HEK293 (cell line): ENCODE data around the gene GPR132.
A peak's percentile ranks its signal among the peaks of the same experiment; 100 is the strongest.
"Not testable (repeated sequence)": the region's sequence is repeated elsewhere in the genome, so short reads cannot be mapped to it uniquely, and the experiment has no call there.

Experiments used
- CTCF ChIA-PET: fragments of 350-600 bp; formaldehyde crosslinking; extraction: SDS; loops from one replicate; lab custom pipeline; 2021; ENCODE audit warnings: antibody characterized with exemption; lab: Yijun Ruan, JAX
- POLR2A ChIA-PET: fragments of 300-600 bp; formaldehyde crosslinking; extraction: SDS; loops from one replicate; lab custom pipeline; 2020; ENCODE audit warnings: antibody characterized with exemption, inconsistent platforms; lab: Yijun Ruan, JAX
- H3K27ac ChIP-seq: fragments of 200-500 bp; sonication (Bioruptor generic); 2 replicates; pipeline ENCODE4 v1.5.1; 2014; ENCODE audit warnings: low read depth, low read length, control low read depth, inconsistent platforms; ENCODE audit errors: extremely low read depth
- H3K36me3 ChIP-seq, 2 experiments: fragments of 200-500 bp in 1 of 2; sonication (Bioruptor generic) in 1 of 2; 1 replicate in 1 of 2; 2 replicates in 1 of 2; pipeline ENCODE4 v1.5.1; 2014 to 2017; ENCODE audit warnings: inconsistent platforms in 2 of 2, low read length in 2 of 2; ENCODE audit not compliant: control insufficient read depth in 2 of 2, insufficient read depth in 1 of 2
- H3K4me1 ChIP-seq: fragments of 200-500 bp; sonication (Bioruptor generic); 2 replicates; pipeline ENCODE4 v1.5.1; 2014; ENCODE audit warnings: mild to moderate bottlenecking, low read length, inconsistent platforms; ENCODE audit not compliant: control insufficient read depth, insufficient read depth
- H3K4me3 ChIP-seq: 2 replicates; pipeline ENCODE4 v1.5.1; 2011; ENCODE audit warnings: low read depth, mild to moderate bottlenecking, control low read depth, low read length, moderate library complexity
- H3K9me3 ChIP-seq: fragments of 200-500 bp; sonication (Bioruptor generic); 2 replicates; pipeline ENCODE4 v1.5.1; 2014; ENCODE audit warnings: low read depth, low read length, inconsistent platforms; ENCODE audit not compliant: control insufficient read depth, insufficient read depth
- BCL11A ChIP-seq: fragments of 450-650 bp; formaldehyde crosslinking; IDR thresholded peaks from 2 replicates; pipeline ENCODE4 v1.5.1; 2016; ENCODE audit warnings: low read depth, missing biosample characterization, missing genetic modification characterization
- MYNN ChIP-seq: fragments of 450-650 bp; formaldehyde crosslinking; IDR thresholded peaks from 2 replicates; pipeline ENCODE4 v1.5.1; 2016; ENCODE audit warnings: missing biosample characterization, missing genetic modification characterization, borderline replicate concordance
- SP2 ChIP-seq: fragments of 450-650 bp; formaldehyde crosslinking; IDR thresholded peaks from 2 replicates; pipeline ENCODE4 v1.5.1; 2016; ENCODE audit warnings: missing biosample characterization, missing genetic modification characterization
- ZBTB1 ChIP-seq: fragments of 450-650 bp; formaldehyde crosslinking; IDR thresholded peaks from 2 replicates; pipeline ENCODE4 v1.5.1; 2016; ENCODE audit warnings: missing biosample characterization, missing genetic modification characterization
- ZBTB17 ChIP-seq: fragments of 450-650 bp; formaldehyde crosslinking; IDR thresholded peaks from 2 replicates; pipeline ENCODE4 v1.5.1; 2016; ENCODE audit warnings: missing biosample characterization, missing genetic modification characterization
- ZNF132 ChIP-seq: fragments of 450-650 bp; formaldehyde crosslinking; IDR thresholded peaks from 2 replicates; pipeline ENCODE4 v1.5.1; 2017; ENCODE audit warnings: missing biosample characterization, missing genetic modification characterization, borderline replicate concordance
- ZNF184 ChIP-seq: fragments of 450-650 bp; IDR thresholded peaks from 2 replicates; pipeline ENCODE4 v1.5.1; 2018; ENCODE audit warnings: missing biosample characterization, mild to moderate bottlenecking, missing genetic modification characterization
- ZNF2 ChIP-seq: fragments of 450-650 bp; formaldehyde crosslinking; IDR thresholded peaks from 2 replicates; pipeline ENCODE4 v1.5.1; 2016; ENCODE audit warnings: missing biosample characterization, missing genetic modification characterization
- ZNF335 ChIP-seq: fragments of 450-650 bp; formaldehyde crosslinking; conservative IDR thresholded peaks from 2 replicates; pipeline ENCODE4 v1.5.1; 2016; ENCODE audit warnings: missing biosample characterization, missing genetic modification characterization
- ZNF544 ChIP-seq: fragments of 450-650 bp; formaldehyde crosslinking; IDR thresholded peaks from 2 replicates; pipeline ENCODE4 v1.5.0; 2017; ENCODE audit warnings: missing biosample characterization, missing genetic modification characterization
- ZNF626 ChIP-seq: fragments of 450-650 bp; sonication (Bioruptor Pico); formaldehyde crosslinking; IDR thresholded peaks from 2 replicates; pipeline ENCODE4 v1.5.1; 2018; ENCODE audit warnings: missing biosample characterization, missing genetic modification characterization, inconsistent platforms
- ZNF654 ChIP-seq: fragments of 450-650 bp; formaldehyde crosslinking; IDR thresholded peaks from 2 replicates; pipeline ENCODE4 v1.5.1; 2016; ENCODE audit warnings: low read depth, missing biosample characterization, missing genetic modification characterization
- ZSCAN16 ChIP-seq: fragments of 450-650 bp; formaldehyde crosslinking; IDR thresholded peaks from 2 replicates; pipeline ENCODE4 v1.5.1; 2016; ENCODE audit warnings: missing biosample characterization, missing genetic modification characterization
- ZSCAN23 ChIP-seq: fragments of 450-650 bp; formaldehyde crosslinking; IDR thresholded peaks from 2 replicates; pipeline ENCODE4 v1.5.1; 2016; ENCODE audit warnings: missing biosample characterization, missing genetic modification characterization
- TF ChIP-seq, protein P1 (sequence below): fragments of 450-650 bp; formaldehyde crosslinking; optimal IDR thresholded peaks from 2 replicates; pipeline ENCODE3; 2016; ENCODE audit warnings: missing biosample characterization, mild to moderate bottlenecking, missing genetic modification characterization
- TF ChIP-seq, protein P2 (sequence below): fragments of 450-650 bp; formaldehyde crosslinking; IDR thresholded peaks from 2 replicates; pipeline ENCODE4 v1.5.1; 2016; ENCODE audit warnings: missing biosample characterization, missing genetic modification characterization, low read depth
- TF ChIP-seq, protein P3 (sequence below): fragments of 450-650 bp; formaldehyde crosslinking; IDR thresholded peaks from 2 replicates; pipeline ENCODE4 v1.5.1; 2016; ENCODE audit warnings: missing biosample characterization, missing genetic modification characterization
- TF ChIP-seq, protein P4 (sequence below): fragments of 450-650 bp; formaldehyde crosslinking; IDR thresholded peaks from 2 replicates; pipeline ENCODE4 v1.5.1; 2017; ENCODE audit warnings: missing biosample characterization, missing genetic modification characterization
- TF ChIP-seq, protein P5 (sequence below): fragments of 450-650 bp; formaldehyde crosslinking; IDR thresholded peaks from 2 replicates; pipeline ENCODE4 v1.5.1; 2017; ENCODE audit warnings: missing biosample characterization, missing genetic modification characterization

GPR132 gene

DNA sequence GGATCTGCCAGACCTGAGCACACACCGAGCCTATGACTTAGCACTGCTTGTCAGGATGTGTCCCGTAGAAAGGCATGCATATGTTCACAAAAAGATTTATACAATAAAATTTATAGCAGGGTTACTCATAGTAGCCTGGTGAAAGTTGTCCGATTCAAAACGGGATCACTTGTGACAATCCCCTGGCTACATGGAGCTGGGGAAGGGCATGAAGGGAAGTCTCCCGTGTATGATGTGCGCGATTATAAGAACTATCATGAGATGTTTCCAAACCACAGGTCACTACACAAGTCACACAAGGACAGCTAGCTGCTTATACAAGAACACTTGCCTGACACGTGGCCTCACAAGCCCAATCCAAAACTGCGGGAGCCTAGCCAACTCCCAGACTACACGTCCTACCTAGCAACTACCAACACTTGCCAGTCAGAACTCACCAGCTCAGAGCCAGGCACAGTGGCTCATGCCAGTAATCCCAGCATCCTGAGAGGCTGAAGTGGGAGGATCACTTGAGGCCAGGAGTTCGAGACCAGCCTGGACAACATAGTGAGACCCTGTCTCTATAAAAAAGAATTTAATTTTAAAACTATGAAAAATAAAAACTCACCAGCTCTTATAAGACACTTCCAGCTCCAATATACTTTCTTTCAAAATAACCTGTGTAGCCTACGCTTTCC lies 36.8 kb downstream of the GPR132 start (continued):
- TF ChIP-seq, protein P1, sequence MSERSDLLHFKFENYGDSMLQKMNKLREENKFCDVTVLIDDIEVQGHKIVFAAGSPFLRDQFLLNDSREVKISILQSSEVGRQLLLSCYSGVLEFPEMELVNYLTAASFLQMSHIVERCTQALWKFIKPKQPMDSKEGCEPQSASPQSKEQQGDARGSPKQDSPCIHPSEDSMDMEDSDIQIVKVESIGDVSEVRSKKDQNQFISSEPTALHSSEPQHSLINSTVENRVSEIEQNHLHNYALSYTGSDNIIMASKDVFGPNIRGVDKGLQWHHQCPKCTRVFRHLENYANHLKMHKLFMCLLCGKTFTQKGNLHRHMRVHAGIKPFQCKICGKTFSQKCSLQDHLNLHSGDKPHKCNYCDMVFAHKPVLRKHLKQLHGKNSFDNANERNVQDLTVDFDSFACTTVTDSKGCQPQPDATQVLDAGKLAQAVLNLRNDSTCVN (tag by site-specific recombination): no peak
- TF ChIP-seq ZNF654 (tag by site-specific recombination) (no peak), ZNF2 (tag by site-specific recombination) (no peak), ZNF544 (no peak), ZSCAN23 (tag by site-specific recombination) (no peak), ZBTB1 (tag by site-specific recombination) (no peak), ZBTB17 (tag by site-specific recombination) (peak; percentile 31; the same call in 1 of the 2 replicates), SP2 (tag by site-specific recombination) (no peak), BCL11A (tag by site-specific recombination) (0 out of 2 replicates have a peak, but pooled peaks have one; percentile 49), MYNN (tag by site-specific recombination) (no peak)

DNA sequence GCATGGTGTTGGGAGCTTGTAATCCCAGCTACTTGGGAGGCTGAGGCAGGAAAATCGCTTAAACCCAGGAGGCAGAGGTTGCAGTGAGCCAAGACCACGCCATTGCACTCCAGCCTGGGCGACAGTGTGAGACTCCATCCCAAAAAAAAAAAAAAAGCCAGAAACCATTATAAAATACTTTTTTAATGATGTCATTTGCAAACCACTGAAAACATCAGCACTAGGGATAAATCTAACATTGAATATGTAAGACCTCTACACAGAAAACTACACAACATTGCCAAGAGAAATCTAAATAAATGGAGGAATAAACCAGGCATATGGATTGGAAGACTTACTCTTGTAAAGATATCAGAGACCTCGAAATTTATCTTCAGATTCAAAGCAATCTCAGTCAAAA lies 37.5 kb downstream of the GPR132 start:
- POLR2A ChIA-PET, H3K27ac ChIP-seq, H3K4me3 ChIP-seq, H3K9me3 ChIP-seq, H3K36me3 ChIP-seq, H3K4me1 ChIP-seq: not testable (repeated sequence)
- CTCF ChIA-PET: interaction anchor here (0.5 to 2.8 kb wide), 3 partner anchors 52 to 305 kb away, joined by 3 to 12 read pairs (median 4); no protein-coding TSS in a partner anchor
- TF ChIP-seq, protein P2, sequence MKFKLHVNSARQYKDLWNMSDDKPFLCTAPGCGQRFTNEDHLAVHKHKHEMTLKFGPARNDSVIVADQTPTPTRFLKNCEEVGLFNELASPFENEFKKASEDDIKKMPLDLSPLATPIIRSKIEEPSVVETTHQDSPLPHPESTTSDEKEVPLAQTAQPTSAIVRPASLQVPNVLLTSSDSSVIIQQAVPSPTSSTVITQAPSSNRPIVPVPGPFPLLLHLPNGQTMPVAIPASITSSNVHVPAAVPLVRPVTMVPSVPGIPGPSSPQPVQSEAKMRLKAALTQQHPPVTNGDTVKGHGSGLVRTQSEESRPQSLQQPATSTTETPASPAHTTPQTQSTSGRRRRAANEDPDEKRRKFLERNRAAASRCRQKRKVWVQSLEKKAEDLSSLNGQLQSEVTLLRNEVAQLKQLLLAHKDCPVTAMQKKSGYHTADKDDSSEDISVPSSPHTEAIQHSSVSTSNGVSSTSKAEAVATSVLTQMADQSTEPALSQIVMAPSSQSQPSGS: peak; percentile 84
- TF ChIP-seq BCL11A (tag by site-specific recombination) (0 out of 2 replicates have a peak, but pooled peaks have one; percentile 24), ZNF335 (tag by site-specific recombination) (peak; percentile 49)
- TF ChIP-seq, protein P3, sequence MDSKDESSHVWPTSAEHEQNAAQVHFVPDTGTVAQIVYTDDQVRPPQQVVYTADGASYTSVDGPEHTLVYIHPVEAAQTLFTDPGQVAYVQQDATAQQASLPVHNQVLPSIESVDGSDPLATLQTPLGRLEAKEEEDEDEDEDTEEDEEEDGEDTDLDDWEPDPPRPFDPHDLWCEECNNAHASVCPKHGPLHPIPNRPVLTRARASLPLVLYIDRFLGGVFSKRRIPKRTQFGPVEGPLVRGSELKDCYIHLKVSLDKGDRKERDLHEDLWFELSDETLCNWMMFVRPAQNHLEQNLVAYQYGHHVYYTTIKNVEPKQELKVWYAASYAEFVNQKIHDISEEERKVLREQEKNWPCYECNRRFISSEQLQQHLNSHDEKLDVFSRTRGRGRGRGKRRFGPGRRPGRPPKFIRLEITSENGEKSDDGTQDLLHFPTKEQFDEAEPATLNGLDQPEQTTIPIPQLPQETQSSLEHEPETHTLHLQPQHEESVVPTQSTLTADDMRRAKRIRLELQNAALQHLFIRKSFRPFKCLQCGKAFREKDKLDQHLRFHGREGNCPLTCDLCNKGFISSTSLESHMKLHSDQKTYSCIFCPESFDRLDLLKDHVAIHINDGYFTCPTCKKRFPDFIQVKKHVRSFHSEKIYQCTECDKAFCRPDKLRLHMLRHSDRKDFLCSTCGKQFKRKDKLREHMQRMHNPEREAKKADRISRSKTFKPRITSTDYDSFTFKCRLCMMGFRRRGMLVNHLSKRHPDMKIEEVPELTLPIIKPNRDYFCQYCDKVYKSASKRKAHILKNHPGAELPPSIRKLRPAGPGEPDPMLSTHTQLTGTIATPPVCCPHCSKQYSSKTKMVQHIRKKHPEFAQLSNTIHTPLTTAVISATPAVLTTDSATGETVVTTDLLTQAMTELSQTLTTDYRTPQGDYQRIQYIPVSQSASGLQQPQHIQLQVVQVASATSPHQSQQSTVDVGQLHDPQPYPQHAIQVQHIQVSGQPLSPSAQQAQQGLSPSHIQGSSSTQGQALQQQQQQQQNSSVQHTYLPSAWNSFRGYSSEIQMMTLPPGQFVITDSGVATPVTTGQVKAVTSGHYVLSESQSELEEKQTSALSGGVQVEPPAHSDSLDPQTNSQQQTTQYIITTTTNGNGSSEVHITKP: 0 out of 2 replicates have a peak, but pooled peaks have one; percentile 9

DNA sequence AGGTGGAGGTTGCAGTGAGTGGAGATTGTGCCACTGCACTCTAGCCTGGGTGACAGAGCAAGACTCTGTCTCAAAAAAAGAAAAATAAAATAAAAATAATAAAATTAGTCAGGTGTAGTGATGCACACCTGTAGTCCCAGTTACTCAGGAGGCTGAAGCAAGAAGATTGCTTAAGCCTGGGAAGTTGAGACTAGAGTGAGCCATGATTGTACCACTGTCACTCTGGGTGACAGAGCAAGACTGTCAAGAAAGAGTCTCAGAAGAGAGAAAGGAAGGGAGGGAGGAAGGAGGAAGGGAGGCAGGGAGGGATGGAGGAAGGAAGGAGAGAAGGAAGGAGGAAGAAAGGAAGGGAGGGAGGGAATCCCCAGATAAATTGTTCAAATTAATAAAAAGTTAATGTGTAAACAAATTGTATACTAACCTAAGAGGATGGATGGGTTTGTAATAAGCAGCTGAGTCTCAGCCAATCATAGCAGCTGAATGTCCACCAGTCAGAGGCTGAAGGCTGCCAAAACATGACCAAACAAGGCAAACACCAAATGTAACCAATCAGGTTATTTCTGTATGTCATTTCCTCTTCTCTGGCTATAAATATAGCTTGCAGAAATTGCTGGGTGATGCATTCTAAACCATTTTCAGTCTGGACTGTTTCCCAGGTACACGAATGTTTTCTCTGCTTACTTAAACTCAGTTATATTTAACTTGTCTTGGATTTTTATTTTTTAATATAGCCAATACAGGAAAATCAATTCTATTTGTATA lies 38.2 kb downstream of the GPR132 start:
- Histone ChIP-seq H3K36me3 (no peaks in the 10 kb centered on the region), H3K4me3 (no peak overlapping the region), H3K27ac (no peak overlapping the region), H3K9me3 (no peaks in the 10 kb centered on the region), H3K4me1 (no peaks in the 10 kb centered on the region)
- ChIA-PET CTCF (interaction anchor here (0.6 to 2.8 kb wide), 2 partner anchors 52 to 304 kb away, joined by 3 to 12 read pairs; no protein-coding TSS in a partner anchor), POLR2A (no interaction called here)
- TF ChIP-seq MYNN (tag by site-specific recombination) (no peak), ZNF132 (tag by site-specific recombination) (no peak), ZNF184 (tag by site-specific recombination) (no peak), ZNF626 (tag by site-specific recombination) (no peak), SP2 (tag by site-specific recombination) (0 out of 2 replicates have a peak, but pooled peaks have one; percentile 20), ZSCAN16 (tag by site-specific recombination) (no peak)
- TF ChIP-seq, protein P4, sequence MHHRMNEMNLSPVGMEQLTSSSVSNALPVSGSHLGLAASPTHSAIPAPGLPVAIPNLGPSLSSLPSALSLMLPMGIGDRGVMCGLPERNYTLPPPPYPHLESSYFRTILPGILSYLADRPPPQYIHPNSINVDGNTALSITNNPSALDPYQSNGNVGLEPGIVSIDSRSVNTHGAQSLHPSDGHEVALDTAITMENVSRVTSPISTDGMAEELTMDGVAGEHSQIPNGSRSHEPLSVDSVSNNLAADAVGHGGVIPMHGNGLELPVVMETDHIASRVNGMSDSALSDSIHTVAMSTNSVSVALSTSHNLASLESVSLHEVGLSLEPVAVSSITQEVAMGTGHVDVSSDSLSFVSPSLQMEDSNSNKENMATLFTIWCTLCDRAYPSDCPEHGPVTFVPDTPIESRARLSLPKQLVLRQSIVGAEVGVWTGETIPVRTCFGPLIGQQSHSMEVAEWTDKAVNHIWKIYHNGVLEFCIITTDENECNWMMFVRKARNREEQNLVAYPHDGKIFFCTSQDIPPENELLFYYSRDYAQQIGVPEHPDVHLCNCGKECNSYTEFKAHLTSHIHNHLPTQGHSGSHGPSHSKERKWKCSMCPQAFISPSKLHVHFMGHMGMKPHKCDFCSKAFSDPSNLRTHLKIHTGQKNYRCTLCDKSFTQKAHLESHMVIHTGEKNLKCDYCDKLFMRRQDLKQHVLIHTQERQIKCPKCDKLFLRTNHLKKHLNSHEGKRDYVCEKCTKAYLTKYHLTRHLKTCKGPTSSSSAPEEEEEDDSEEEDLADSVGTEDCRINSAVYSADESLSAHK: no peak
- TF ChIP-seq, protein P5, sequence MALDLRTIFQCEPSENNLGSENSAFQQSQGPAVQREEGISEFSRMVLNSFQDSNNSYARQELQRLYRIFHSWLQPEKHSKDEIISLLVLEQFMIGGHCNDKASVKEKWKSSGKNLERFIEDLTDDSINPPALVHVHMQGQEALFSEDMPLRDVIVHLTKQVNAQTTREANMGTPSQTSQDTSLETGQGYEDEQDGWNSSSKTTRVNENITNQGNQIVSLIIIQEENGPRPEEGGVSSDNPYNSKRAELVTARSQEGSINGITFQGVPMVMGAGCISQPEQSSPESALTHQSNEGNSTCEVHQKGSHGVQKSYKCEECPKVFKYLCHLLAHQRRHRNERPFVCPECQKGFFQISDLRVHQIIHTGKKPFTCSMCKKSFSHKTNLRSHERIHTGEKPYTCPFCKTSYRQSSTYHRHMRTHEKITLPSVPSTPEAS (tag by site-specific recombination): no peak
